HG02938 (cell line): ENCODE measurements around the gene CLDN7.

Experiments used
- ATAC-seq: cut with Tn5 transposase; IDR thresholded peaks from one replicate; pipeline ENCODE4 v1.9.1; 2021; ENCODE audit warnings: mild to moderate bottlenecking, moderate library complexity; ENCODE audit not compliant: unreplicated experiment

The CLDN7 gene

DNA sequence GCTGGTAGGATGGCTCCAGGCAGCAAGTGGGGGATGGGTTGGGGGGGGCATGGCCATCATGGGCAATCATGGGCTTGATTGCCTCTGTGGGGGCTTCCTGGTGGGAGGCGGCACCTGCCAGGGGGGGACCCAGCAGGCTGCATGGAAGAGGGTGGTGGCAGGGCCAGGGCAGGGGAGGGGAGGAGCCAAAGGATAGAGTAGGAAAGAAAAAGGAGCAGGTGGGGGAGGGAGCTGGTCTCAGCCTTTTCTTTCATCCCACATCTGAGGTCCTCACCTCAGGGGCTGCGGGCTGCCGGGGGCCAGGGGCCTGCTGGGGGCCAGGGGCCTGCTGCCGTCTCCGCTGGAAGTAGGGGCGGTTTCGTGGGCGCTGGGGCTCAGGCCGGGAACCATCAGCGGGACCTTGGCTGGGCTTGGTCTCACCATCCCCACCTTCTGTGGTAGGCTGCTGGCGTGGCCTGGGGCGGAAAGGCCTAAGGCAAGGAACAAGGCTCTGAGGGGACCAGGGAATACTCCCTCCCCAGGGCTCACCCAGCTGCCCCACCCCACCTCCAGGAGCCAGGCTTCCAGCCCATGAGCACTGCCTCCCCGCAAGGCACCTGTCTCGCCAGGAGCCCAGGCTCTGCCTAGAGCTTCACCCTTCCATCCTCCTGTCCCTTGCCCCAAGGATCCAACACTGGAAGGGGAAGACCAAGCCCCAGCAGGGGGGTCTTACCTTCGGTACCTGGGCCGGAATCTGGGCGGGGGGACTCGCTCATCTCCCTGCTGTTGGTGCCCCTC, 27.2 kb upstream of the CLDN7 start:
- ATAC-seq = no peak

DNA sequence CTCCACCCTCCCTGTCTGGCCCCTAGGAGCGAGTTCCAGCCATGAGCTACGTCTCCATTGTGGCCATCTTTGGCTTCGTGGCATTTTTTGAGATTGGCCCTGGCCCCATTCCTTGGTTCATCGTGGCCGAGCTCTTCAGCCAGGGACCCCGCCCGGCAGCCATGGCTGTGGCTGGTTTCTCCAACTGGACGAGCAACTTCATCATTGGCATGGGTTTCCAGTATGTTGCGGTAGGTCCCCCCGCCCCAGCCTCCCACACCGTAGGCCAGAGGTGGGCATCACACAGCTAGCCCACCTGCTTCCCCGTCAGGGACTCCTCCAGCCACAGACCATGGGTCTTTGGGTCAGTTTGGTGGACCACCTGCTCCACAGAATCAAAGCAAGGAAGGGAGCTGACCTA, 23.4 kb upstream of the CLDN7 start:
- ATAC-seq = no peak

DNA sequence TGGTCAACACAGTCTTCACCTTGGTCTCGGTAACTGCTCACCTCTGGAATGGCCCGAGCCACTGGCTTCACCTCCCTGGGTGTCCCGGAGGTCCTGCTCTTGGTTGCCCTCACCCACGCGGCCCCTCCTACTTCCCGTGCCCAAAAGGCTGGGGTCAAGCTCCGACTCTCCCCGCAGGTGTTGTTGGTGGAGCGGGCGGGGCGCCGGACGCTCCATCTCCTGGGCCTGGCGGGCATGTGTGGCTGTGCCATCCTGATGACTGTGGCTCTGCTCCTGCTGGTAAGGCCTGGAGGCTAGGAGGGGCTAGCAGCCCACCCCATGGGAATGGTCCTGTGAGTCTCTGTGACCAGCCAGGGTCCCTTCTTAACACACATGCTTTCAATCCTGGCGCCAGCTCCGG, 22.6 kb upstream of the CLDN7 start:
- ATAC-seq = no peak

DNA sequence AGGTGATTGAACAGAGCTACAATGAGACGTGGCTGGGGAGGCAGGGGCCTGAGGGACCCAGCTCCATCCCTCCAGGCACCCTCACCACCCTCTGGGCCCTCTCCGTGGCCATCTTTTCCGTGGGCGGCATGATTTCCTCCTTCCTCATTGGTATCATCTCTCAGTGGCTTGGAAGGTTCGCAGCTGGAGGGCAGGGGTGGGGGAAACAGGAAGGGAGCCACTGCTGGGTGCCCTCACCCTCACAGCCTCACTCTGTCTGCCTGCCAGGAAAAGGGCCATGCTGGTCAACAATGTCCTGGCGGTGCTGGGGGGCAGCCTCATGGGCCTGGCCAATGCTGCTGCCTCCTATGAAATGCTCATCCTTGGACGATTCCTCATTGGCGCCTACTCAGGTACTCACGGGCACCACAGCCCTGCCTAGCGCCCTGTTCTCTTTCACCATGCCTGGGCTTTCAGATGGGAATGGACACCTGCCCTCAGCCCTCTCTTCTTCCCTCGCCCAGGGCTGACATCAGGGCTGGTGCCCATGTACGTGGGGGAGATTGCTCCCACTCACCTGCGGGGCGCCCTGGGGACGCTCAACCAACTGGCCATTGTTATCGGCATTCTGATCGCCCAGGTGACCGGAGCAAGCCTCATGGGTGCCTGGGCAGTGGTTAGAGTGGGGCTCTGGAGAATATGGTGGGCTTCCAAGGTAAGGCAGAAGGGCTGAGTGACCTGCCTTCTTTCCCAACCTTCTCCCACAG, 21.4 kb upstream of the CLDN7 start:
- no peak for ATAC-seq

DNA sequence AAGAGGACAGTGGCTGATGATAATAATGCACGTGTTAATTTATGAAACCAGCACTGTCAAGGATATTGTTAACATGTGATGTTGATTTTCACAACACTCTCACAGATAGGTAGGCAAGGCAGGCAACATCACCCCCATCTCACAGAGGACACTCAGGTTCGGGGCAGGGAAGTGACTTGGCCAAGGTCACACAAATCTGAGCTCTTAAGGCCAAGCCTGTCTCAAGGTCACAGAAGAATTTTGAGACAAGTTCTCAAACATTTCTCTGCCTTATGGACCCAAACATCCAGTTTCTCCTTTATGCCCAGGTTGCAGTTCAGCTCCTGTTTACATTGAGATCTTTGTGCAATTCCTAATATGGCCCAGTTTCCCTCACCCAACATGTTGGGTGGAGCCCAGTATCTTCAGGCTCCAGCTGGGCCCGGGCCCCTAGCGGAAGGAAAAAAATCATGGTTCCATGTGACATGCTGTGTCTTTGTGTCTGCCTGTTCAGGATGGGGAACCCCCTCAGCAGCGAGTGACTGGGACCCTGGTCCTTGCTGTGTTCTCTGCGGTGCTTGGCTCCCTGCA, 20.6 kb upstream of the CLDN7 start:
- no peak for ATAC-seq

DNA sequence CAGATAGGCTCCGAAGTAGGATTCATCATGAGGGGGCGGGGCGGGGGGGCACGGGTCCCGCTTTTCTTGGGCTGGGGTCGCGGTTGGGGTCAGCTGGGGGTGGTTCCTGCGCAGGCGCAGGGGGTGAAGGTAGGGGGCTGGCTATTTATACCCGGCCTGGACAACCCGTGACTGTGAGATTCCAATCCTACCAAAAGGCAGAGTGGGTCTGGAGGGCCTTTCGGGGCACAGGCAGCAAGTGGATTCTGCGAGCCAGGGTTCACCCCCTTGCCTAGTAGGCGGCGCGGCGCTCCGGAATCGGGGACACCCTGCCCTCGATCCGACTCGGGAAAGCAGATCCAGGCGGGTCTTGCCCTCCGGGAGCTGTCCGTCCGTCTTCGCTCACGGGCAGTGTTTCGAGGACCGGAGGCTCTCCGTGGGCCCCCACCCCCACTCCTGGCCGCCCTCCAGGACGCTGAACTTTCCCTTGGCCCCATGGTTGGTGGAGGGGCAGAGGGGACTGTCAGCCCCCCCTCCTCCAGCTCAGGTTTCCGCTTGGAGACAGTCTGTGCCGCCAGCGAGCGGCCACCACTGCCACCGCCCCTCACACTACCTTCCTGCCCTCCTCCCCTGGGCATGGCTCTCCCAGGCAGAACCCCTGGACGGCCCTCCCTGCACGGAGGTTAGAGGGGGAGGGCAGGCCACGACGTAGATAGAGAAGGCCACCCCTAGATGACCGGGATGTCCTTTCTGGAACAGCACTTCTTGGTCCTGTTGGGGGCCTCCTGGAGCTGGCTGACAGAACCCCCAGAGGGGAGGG, 19.9 kb upstream of the CLDN7 start:
- no peak for ATAC-seq

DNA sequence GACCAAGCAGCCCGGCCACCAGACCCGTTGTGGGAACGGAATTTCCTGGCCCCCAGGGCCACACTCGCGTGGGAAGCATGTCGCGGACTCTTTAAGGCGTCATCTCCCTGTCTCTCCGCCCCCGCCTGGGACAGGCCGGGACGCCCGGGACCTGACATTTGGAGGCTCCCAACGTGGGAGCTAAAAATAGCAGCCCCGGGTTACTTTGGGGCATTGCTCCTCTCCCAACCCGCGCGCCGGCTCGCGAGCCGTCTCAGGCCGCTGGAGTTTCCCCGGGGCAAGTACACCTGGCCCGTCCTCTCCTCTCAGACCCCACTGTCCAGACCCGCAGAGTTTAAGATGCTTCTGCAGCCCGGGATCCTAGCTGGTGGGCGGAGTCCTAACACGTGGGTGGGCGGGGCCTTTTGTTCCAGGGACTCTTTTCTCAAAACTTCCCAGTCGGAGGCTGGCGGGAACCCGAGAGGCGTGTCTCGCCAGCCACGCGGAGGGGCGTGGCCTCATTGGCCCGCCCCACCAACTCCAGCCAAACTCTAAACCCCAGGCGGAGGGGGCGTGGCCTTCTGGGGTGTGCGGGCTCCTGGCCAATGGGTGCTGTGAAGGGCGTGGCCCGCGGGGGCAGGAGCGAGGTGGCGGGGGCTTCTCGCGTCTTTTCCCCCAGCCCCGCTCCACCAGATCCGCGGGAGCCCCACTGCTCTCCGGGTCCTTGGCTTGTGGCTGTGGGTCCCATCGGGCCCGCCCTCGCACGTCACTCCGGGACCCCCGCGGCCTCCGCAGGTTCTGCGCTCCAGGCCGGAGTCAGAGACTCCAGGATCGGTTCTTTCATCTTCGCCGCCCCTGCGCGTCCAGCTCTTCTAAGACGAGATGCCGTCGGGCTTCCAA, 19.0 kb upstream of the CLDN7 start, which contains the start of gene SLC2A4:
Gene SLC2A4, plus strand, starts transcription at position 645 of the 879 bp plus-strand sequence. Its CDS starts 217 bp downstream, at position 862.
- ATAC-seq = peak; percentile 43

DNA sequence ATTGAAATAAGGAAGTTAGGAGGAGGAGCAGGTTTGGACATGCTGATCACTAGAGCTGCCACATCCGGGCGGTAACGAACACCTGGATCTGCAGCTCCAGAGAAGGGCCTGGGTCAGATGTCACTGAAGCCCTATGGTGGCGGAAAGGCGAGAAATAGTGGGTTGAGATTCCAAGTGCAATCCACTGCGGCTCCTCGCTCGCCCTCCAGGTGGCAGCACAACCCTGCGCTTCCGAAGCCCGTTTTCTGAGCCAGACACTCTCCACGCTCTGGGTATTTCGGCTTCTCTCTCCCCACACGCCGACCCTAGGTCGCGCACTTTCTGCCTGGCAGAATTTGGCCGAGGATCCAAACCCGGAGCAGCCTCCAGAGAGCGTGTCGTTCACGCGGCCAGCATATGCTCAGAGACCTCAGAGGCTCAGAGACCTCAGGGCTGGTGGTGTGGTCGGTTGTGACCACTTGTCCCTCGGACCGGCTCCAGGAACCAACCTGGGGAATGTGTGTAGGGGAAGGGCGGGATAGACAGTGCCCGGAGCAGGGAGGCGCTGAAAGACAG, 18.3 kb upstream of the CLDN7 start:
- ATAC-seq = peak; percentile 61

DNA sequence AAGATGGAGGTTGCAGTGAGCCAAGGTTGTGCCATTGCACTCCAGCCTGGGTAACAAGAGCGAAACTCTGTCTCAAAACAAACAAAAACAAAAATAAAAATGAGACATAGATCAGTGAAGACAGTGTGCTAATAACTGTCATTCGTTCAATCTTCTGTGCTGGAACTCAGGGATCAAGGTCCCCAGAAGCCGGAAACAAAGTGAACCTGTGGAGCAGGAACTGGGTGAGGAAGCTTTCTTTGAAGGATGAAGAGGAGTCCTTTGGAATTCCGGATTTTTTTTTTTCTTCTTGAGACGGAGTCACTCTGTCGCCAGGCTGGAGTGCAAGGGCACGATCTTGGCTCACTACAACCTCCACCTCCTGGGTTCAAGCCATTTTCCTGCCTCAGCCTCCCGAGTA, 17.2 kb upstream of the CLDN7 start:
- no peak for ATAC-seq

DNA sequence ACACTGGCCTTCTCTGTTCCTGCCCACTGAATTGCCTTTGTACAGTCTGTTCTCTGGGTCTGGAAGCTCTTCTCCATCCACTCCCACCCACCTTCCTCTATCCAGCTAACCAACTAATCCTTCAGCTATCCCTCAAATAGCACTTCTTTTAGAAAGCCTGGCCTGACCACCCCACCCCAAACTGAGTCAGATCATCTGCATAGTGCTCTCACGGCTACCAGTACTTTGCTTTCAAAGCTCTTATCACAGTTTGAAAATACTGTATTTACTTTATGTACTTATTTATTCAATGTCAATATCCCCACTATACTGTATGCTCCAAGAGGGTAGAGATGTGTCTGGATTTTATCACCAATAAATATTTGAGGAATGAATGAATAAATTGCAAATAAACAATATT, 4.5 kb upstream of the CLDN7 start:
- no peak for ATAC-seq

DNA sequence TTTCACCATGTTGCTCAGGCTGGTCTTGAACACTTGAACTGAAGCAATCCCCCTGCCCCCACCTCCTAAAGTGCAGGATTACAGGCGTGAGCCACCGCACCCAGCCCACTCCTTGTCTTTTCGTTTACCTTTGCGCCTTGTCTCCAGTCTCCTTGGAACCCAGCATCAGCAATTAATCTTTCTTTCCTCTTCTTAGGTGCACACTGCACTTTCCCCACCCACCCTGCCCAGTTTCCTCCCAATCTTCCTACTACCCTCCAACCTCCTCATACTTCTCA, 1.5 kb upstream of the CLDN7 start:
- no peak for ATAC-seq

DNA sequence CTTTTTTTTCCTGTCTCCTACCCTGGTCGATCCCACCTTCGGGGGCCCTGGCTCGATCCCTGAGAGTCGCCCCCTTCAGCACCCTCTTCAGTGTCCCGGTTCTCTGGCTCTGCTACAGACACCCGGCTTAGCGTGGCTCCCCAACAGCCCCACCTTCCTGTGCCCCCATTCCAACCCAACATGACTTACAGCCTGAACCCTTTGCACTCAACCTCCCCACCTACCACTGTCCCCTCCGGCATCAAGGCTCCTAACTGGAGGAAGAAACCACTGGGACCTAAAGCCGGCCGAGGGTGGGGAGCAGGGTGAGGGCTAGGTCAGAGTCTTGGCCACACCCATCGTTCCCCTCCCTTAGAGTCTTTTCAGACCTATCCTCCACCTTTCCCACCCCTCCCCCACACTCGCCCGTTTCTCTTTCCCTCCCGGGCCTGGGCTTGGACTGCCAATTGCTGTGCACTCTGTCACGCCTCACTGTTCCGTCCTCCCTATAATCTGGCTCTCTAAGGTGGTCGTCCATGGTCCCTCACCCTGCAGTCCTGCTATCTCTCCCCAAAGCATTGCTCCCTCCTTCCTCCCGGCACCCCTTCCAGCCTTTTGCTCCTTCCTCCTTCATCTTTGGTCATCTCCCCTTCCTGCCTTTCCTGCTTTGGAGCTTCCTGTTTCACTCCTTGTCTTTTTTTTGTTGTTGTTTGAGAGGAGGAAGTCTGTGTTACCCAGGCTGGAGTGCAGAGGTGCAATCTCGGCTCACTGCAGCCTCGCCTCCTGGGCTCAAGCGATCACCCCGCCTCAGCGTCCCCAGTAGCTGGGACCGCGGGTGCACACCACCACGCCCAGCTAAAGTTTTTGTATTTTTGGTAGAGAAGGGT, 890 bp upstream of the CLDN7 start:
- no peak for ATAC-seq

DNA sequence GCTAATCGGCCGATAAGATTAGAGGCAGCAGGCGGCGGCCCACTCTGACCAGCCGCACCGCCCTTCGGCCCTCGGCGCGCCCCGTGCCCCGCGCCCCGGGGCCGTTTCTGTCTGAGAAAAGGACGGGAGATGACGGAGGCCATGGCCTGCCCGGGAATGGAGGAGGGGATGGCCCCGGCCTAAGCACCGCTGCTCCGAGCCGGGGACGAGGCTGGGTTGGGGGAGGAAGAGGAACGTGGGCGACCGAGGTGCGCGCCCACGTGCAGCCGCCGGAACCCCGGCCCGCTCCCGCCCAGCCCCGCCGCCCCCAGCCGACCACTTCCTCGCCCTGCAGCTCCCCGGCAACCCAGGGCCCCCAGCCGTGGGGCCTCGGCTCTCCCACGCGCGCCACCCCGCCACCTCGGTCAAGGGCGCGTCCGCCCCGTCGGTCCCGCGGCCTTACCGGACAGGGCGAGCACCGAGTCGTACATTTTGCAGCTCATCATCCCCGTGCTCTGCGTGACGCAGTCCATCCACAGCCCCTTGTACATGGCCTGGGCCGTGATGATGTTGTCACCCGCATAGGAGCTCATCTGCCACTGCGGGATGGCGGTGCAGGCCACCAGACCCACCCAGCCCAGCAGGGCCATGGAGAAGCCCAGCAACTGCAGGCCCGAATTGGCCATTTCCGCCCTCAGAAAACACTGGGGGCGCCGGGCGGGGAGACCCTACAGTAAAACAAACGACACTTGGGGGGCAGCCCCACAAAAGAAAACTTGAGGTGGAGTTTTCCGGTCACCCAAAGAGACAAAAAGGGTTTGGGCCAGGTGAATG, 693 bp downstream of the CLDN7 start:
- ATAC-seq = no peak

DNA sequence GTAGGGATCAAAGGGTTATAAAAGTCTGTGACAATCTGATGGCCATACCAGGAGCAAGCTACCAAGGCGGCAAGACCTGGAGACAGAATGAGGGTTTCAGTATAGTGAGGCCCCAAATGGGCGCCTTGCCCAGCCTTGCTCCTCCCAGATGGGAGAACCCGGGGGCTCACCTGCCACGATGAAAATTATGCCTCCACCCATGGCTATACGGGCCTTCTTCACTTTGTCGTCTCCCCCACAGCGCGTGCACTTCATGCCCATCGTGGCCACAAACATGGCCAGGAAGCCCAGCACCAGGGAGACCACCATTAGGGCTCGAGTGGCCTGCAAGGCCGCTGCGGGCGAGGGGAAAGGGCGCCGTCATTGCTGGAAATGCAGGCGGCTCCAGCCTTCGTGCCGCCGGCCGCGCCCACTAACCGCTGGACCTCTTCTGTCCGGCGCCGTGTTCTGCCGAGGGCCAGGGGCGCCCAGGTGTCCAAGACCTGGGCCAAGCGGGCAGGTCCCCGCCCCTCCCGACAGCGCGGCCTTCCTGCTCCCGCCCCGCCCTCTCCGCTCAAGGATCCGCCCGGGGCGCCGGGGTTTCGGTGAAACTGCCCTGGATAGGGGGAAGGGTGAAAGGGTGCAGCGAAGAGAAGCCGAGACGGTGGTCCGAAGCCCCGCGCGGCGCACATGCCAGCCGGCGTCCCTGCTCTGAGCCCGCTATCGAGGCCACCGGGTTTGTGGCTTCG, 1.5 kb downstream of the CLDN7 start:
- ATAC-seq = no peak

DNA sequence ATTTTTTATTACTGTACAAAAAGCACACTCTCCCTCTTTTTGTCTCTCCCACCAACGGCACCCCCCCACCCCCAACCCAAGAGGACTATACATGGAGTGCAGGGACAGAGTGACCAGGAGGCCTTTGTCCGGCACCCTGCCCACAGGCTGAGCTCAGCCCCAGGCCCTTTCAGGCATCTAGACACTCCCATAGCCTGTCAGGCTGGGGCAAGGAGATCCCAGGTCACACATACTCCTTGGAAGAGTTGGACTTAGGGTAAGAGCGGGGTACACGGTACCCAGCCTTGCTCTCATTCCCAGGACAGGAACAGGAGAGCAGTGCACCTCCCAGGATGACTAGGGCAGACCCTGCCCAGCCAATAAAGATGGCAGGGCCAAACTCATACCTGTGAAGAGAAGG, 2.1 kb downstream of the CLDN7 start:
- no peak for ATAC-seq

DNA sequence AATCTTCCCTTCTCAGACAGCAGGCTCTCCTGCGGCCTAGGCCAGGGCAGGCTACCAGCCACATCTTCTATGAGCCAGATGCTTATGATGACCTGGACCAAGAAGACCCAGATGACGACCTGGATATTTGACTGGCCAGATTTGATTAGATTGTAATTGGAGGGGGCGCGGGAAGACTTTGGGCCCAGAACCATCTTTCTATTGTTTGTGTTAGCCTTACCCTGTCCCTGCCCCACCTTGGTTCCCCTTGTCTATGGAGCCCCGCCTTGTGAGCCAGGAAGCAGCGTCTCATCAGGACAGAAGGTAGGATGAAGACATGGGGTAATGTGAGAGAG, 2.8 kb downstream of the CLDN7 start:
- no peak for ATAC-seq

DNA sequence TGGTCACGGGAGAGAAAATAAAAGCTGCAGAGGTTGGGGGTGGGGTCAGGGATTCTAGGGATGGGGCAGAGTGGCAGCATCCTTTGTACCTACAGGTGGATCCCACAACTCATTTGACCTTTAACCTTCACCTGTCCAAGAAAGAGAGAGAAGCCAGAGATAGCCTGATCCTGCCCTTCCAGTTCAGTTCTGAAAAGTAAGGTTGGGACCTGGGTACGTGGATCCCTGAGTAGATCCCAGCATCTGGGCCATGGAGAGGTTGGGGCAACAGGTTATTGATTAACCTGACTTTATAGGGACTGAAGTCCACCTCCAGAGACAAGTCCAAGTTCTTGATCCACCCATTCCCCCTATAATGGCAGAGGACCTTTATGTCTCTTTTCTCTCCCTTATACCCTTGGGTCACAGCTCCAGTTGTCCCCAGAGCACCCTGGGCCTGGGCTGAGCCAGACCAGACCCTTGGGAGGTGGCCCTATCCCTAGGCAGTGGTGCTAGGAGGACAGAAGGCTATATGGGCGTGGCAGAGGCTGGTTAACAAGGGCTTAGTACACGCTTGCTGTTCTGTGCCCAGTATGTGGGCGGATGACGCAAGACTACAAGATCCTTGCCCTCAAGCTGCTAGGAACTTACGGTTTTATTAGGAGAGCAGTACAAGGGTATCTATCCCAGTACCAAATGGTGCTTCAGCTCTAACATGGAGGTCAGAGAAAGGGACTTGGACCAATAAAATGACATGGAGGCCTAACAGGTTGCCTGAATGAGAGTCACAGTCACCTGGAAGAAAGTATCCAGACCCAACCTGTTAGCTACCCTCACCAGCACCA, 3.3 kb downstream of the CLDN7 start:
- ATAC-seq = no peak
